ENCODE results near the gene MPHOSPH8.

Gene MPHOSPH8

GRCh38 chr13:19633479-19634255, at the start of gene MPHOSPH8:
TSS of gene MPHOSPH8 (plus strand) at chr13:19633659. CDS start at chr13:19633749, 90 bp downstream.
- DNase-seq (ENCODE audit: low read depth) = peak; percentile 83

- peak; percentile 49 for DNase-seq (ENCODE audit: low read depth)
These were observed 46.4 kb upstream of the MPHOSPH8 start for GRCh38 chr13:19586904-19587634.

- DNase-seq (ENCODE audit: low read depth) = no peak
These were observed 45.7 kb upstream of the MPHOSPH8 start for GRCh38 chr13:19587635-19588300.

GRCh38 chr13:19589312-19589711, 44.1 kb upstream of the MPHOSPH8 start:
- DNase-seq (ENCODE audit: low read depth) = no peak

GRCh38 chr13:19590423-19590822, 43.0 kb upstream of the MPHOSPH8 start:
- DNase-seq (ENCODE audit: low read depth) = no peak

GRCh38 chr13:19591864-19592263, 41.6 kb upstream of the MPHOSPH8 start:
- DNase-seq (ENCODE audit: low read depth) = no peak

GRCh38 chr13:19592657-19593180, 40.7 kb upstream of the MPHOSPH8 start:
- DNase-seq (ENCODE audit: low read depth) = no peak

GRCh38 chr13:19596086-19596485, 37.4 kb upstream of the MPHOSPH8 start:
- no peak for DNase-seq (ENCODE audit: low read depth)

- DNase-seq (ENCODE audit: low read depth) = no peak
These were observed 36.5 kb upstream of the MPHOSPH8 start for GRCh38 chr13:19596960-19597361.

- DNase-seq (ENCODE audit: low read depth) = no peak
These were observed 35.9 kb upstream of the MPHOSPH8 start for GRCh38 chr13:19597523-19597922.

- DNase-seq (ENCODE audit: low read depth) = no peak
These were observed 31.4 kb upstream of the MPHOSPH8 start for GRCh38 chr13:19601749-19602725.

GRCh38 chr13:19604306-19604705, 29.2 kb upstream of the MPHOSPH8 start:
- DNase-seq (ENCODE audit: low read depth) = no peak

- no peak for DNase-seq (ENCODE audit: low read depth)
These were observed 28.1 kb upstream of the MPHOSPH8 start for GRCh38 chr13:19605161-19605955.

- DNase-seq (ENCODE audit: low read depth) = no peak
These were observed 27.3 kb upstream of the MPHOSPH8 start for GRCh38 chr13:19606152-19606551.

GRCh38 chr13:19606737-19607136, 26.7 kb upstream of the MPHOSPH8 start:
- DNase-seq (ENCODE audit: low read depth) = no peak

GRCh38 chr13:19607523-19608078, 25.9 kb upstream of the MPHOSPH8 start:
- DNase-seq (ENCODE audit: low read depth) = no peak

- DNase-seq (ENCODE audit: low read depth) = no peak
These were observed 14.5 kb upstream of the MPHOSPH8 start for GRCh38 chr13:19618977-19619376.

GRCh38 chr13:19622193-19622592, 11.3 kb upstream of the MPHOSPH8 start:
- DNase-seq (ENCODE audit: low read depth) = no peak

- no peak for DNase-seq (ENCODE audit: low read depth)
These were observed 9.2 kb upstream of the MPHOSPH8 start for GRCh38 chr13:19624265-19624664.

- DNase-seq (ENCODE audit: low read depth) = no peak
These were observed 462 bp upstream of the MPHOSPH8 start for GRCh38 chr13:19632915-19633478.
